IMR-90 (cell line): ENCODE results near the gene SERPINA7. TPM values are rescaled to one million over a fixed set of nuclear protein-coding genes. Genes with fewer than 3 reads are reported as not detected.

Source experiments
- ATAC-seq: fragments of 200-7000 bp; cut with Tn5 transposase; 2 replicates; pipeline ENCODE4 v1.9.1; 2020; ENCODE audit warnings: low read depth, mild to moderate bottlenecking, moderate library complexity
- BruUV-seq: library from RNA; stranded (reverse); fragments of 400-500 nt; replicated peaks from 2 replicates; lab custom pipeline; 2021; lab: Mats Ljungman, UMichigan
- CTCF ChIA-PET: fragments of 300-600 bp; formaldehyde crosslinking; extraction: SDS; loops from one replicate; lab custom pipeline; 2021; ENCODE audit warnings: antibody characterized with exemption; lab: Yijun Ruan, JAX
- POLR2A ChIA-PET: fragments of 300-600 bp; sonication (Branson Sonifier 250); formaldehyde crosslinking; loops from one replicate; lab custom pipeline; 2022; ENCODE audit warnings: antibody characterized with exemption; ENCODE audit not compliant: unreplicated experiment; lab: Charles Lee
- DNase-seq: peaks from one replicate; pipeline ENCODE4 v3.0.0; 2013
- H2AFZ ChIP-seq: replicated peaks from 2 replicates; pipeline ENCODE3; 2013; ENCODE audit warnings: low read length, mild to moderate bottlenecking; ENCODE audit not compliant: poor library complexity
- H2AK5ac ChIP-seq: 2 replicates; pipeline ENCODE4 v1.6.1; 2013; ENCODE audit warnings: low read depth, low read length, inconsistent platforms
- H2AK9ac ChIP-seq: replicated peaks from 2 replicates; pipeline ENCODE3; 2013; ENCODE audit warnings: mild to moderate bottlenecking, low read depth, low read length, moderate library complexity; ENCODE audit not compliant: poor library complexity
- H2BK120ac ChIP-seq: 2 replicates; pipeline ENCODE4 v1.6.1; 2013; ENCODE audit warnings: low read depth, low read length, inconsistent platforms
- H2BK15ac ChIP-seq: 3 replicates; pipeline ENCODE4 v1.6.1; 2013; ENCODE audit warnings: low read depth, low read length, inconsistent platforms
- H2BK20ac ChIP-seq: 2 replicates; pipeline ENCODE4 v1.6.1; 2013; ENCODE audit warnings: low read depth, mild to moderate bottlenecking, inconsistent platforms, low read length, moderate library complexity
- H2BK5ac ChIP-seq: 2 replicates; pipeline ENCODE4 v1.6.1; 2013; ENCODE audit warnings: mild to moderate bottlenecking, low read depth, low read length, inconsistent platforms; ENCODE audit not compliant: poor library complexity, severe bottlenecking
- H3K14ac ChIP-seq: replicated peaks from 2 replicates; pipeline ENCODE4 v1.6.1; 2013; ENCODE audit warnings: low read depth, low read length, inconsistent platforms
- H3K18ac ChIP-seq: 2 replicates; pipeline ENCODE4 v1.6.1; 2013; ENCODE audit warnings: low read depth, low read length, control low read depth
- H3K23ac ChIP-seq: 2 replicates; pipeline ENCODE4 v1.6.1; 2013; ENCODE audit warnings: low read depth, low read length, inconsistent platforms
- H3K27ac ChIP-seq: 2 replicates; pipeline ENCODE4 v1.5.1; 2013; ENCODE audit warnings: mild to moderate bottlenecking, control low read depth, low read length; ENCODE audit not compliant: insufficient read depth
- H3K27me3 ChIP-seq: 2 replicates; pipeline ENCODE4 v1.6.1; 2013; ENCODE audit warnings: low read length; ENCODE audit not compliant: control insufficient read depth, insufficient read depth
- H3K36me3 ChIP-seq: 2 replicates; pipeline ENCODE4 v1.6.1; 2013; ENCODE audit warnings: low read length, mixed read lengths; ENCODE audit not compliant: control insufficient read depth, insufficient read depth
- H3K4ac ChIP-seq: 2 replicates; pipeline ENCODE4 v1.6.1; 2013; ENCODE audit warnings: low read depth, low read length, inconsistent platforms
- H3K4me1 ChIP-seq: 2 replicates; pipeline ENCODE4 v1.6.1; 2013; ENCODE audit warnings: low read length, mixed read lengths; ENCODE audit not compliant: control insufficient read depth, insufficient read depth
- H3K4me2 ChIP-seq: 2 replicates; pipeline ENCODE4 v1.6.1; 2013; ENCODE audit warnings: low read depth, mild to moderate bottlenecking, control low read depth, low read length, moderate library complexity
- H3K4me3 ChIP-seq: 2 replicates; pipeline ENCODE4 v1.5.1; 2013; ENCODE audit warnings: low read depth, mild to moderate bottlenecking, control low read depth, low read length, moderate library complexity; ENCODE audit not compliant: insufficient read depth
- H3K56ac ChIP-seq: 2 replicates; pipeline ENCODE4 v1.6.1; 2013; ENCODE audit warnings: low read length, inconsistent platforms; ENCODE audit not compliant: insufficient read depth; ENCODE audit errors: extremely low read depth
- H3K79me1 ChIP-seq, 2 experiments: 2 replicates each; pipeline ENCODE4 v1.6.1; 2013; ENCODE audit warnings: low read length in 2 of 2, inconsistent platforms in 1 of 2, low read depth in 1 of 2
- H3K9ac ChIP-seq: 2 replicates; pipeline ENCODE4 v1.6.1; 2013; ENCODE audit warnings: low read depth, low read length, control low read depth
- H3K9me1 ChIP-seq: 2 replicates; pipeline ENCODE4 v1.6.1; 2013; ENCODE audit warnings: low read length, inconsistent platforms; ENCODE audit not compliant: insufficient read depth
- H3K9me3 ChIP-seq: 2 replicates; pipeline ENCODE4 v1.6.1; 2013; ENCODE audit warnings: low read length; ENCODE audit not compliant: control insufficient read depth, insufficient read depth
- H4K20me1 ChIP-seq: 2 replicates; pipeline ENCODE4 v1.6.1; 2013; ENCODE audit warnings: low read length, inconsistent platforms; ENCODE audit not compliant: insufficient read depth
- H4K5ac ChIP-seq: 2 replicates; pipeline ENCODE4 v1.6.1; 2013; ENCODE audit warnings: mild to moderate bottlenecking, low read depth, low read length, control low read depth
- H4K8ac ChIP-seq, 2 experiments: 2 replicates each; pipeline ENCODE4 v1.6.1; 2013; ENCODE audit warnings: low read depth in 2 of 2, low read length in 2 of 2, control low read depth in 1 of 2, inconsistent platforms in 1 of 2
- H4K91ac ChIP-seq: 2 replicates; pipeline ENCODE4 v1.6.1; 2013; ENCODE audit warnings: low read depth, low read length, inconsistent platforms; ENCODE audit not compliant: insufficient read depth
- BHLHE40 ChIP-seq: fragments of 150-350 bp; IDR thresholded peaks from 2 replicates; pipeline ENCODE4 v1.6.1; 2016; ENCODE audit warnings: mild to moderate bottlenecking, low read depth, low read length
- CEBPB ChIP-seq: IDR thresholded peaks from 2 replicates; pipeline ENCODE4 v1.6.1; 2012; ENCODE audit warnings: low read depth, low read length, improper control_type of control experiment
- CHD1 ChIP-seq: IDR thresholded peaks from 2 replicates; pipeline ENCODE4 v1.6.1; 2012; ENCODE audit warnings: low read depth, low read length, improper control_type of control experiment
- MAFK ChIP-seq: IDR thresholded peaks from 2 replicates; pipeline ENCODE4 v1.6.1; 2012; ENCODE audit warnings: low read depth, low read length, improper control_type of control experiment
- MAZ ChIP-seq: IDR thresholded peaks from 2 replicates; pipeline ENCODE4 v1.6.1; 2012; ENCODE audit warnings: low read depth, mild to moderate bottlenecking, low read length, improper control_type of control experiment, moderate library complexity, borderline replicate concordance
- MXI1 ChIP-seq: IDR thresholded peaks from 2 replicates; pipeline ENCODE4 v1.6.1; 2012; ENCODE audit warnings: low read depth, mild to moderate bottlenecking, low read length, moderate library complexity, borderline replicate concordance
- POLR2A ChIP-seq: IDR thresholded peaks from 2 replicates; pipeline ENCODE4 v1.6.1; 2012; ENCODE audit warnings: mild to moderate bottlenecking, low read depth, low read length
- RAD21 ChIP-seq: IDR thresholded peaks from 2 replicates; pipeline ENCODE4 v1.6.1; 2012; ENCODE audit warnings: low read length, improper control_type of control experiment
- RCOR1 ChIP-seq: IDR thresholded peaks from 2 replicates; pipeline ENCODE4 v1.6.1; 2012; ENCODE audit warnings: mild to moderate bottlenecking, low read length, improper control_type of control experiment; ENCODE audit not compliant: insufficient replicate concordance
- RFX5 ChIP-seq: IDR thresholded peaks from 2 replicates; pipeline ENCODE4 v1.8.0; 2012; ENCODE audit warnings: low read depth, mild to moderate bottlenecking, low read length, moderate library complexity
- SMC3 ChIP-seq: fragments of 150-350 bp; IDR thresholded peaks from 2 replicates; pipeline ENCODE4 v1.6.1; 2016; ENCODE audit warnings: low read depth, mild to moderate bottlenecking, antibody characterized with exemption, low read length, moderate library complexity
- WGBS, 2 experiments: methylation state at CpG; one replicate each; pipeline versions ENCODE4 v1.1.5 to v1.1.7; 2013; ENCODE audit warnings: missing lambda C conversion rate in 2 of 2; ENCODE audit not compliant: insufficient read length in 1 of 2; ENCODE audit errors: extremely low coverage in 2 of 2; 5-methylcytosine and 5-hydroxymethylcytosine counted together
- dilution Hi-C: fragments of 300-500 bp; cut with HindIII; formaldehyde crosslinking; loops from one replicate; pipeline ENCODE4 v1.14.3; 2018; ENCODE audit warnings: low sequenced_read_pairs; ENCODE audit not compliant: unreplicated experiment
- in situ Hi-C: fragments of 300-500 bp; cut with MboI; formaldehyde crosslinking; loops from 3 replicates; pipeline ENCODE4 v1.14.3; 2019; ENCODE audit warnings: low sequenced_read_pairs, inconsistent platforms, mixed read lengths
- intact Hi-C: fragments of 100-400 bp; cut with micrococcal nuclease; formaldehyde crosslinking; loops from 2 replicates; pipeline ENCODE4 v1.10.0; 2022
- polyA plus RNA-seq, 3 experiments: library from polyadenylated mRNA; depleted of rRNA; stranded (reverse); fragments of >200 nt; gene quantifications; 2 replicates each; pipeline ENCODE4 v1.2.3, GENCODE V29; 2012; ENCODE audit warnings: low replicate concordance in 1 of 3
- total RNA-seq: library from RNA; depleted of rRNA; stranded (reverse); fragments of >200 nt; gene quantifications from 2 replicates; pipeline ENCODE4 v1.2.3, GENCODE V29; 2012
- TF ChIP-seq, protein P1 (sequence below): fragments of 150-350 bp; IDR thresholded peaks from 2 replicates; pipeline ENCODE4 v1.6.1; 2016; ENCODE audit warnings: low read depth, mild to moderate bottlenecking, low read length, moderate library complexity, borderline replicate concordance
- TF ChIP-seq, protein P2 (sequence below): conservative IDR thresholded peaks from 2 replicates; pipeline ENCODE4 v1.5.1; 2012; ENCODE audit warnings: mild to moderate bottlenecking, low read depth, low read length, improper control_type of control experiment
- TF ChIP-seq, protein P3 (sequence below): fragments of 150-350 bp; IDR thresholded peaks from 2 replicates; pipeline ENCODE4 v1.6.1; 2017; ENCODE audit warnings: mild to moderate bottlenecking, antibody characterized with exemption, low read length, low read depth

The SERPINA7 gene
- total and polyA plus RNA-seq, 2 of the 4 experiments (the other 2 are of a cell fraction): not detected

DNA sequence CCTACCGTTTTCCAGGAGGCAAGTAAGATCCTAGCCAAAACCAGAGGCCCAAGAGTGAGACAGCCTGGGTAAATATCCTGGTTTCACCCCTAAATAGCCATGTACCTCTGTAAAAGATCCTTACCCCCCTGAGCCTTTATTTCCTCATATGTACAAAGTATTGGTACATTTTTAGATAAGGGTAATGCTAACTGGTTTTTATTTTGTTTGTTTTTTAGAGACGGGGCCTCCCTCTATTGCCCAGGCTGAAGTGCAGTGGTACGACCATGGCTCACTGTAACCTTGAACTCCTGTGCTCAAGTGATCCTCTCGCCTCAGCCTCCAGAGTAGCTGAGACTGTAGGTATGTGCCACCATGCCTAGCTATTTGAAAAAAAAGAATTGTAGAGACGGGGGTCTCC, 29.4 kb downstream of the SERPINA7 start:
- Histone ChIP-seq H3K56ac (no peak overlapping the region), H3K36me3 (no peaks in the 10 kb centered on the region), H3K27ac (no peak overlapping the region), H3K79me1 (no peaks in the 10 kb centered on the region), H3K9ac (no peak overlapping the region), H2BK120ac (no peak overlapping the region), H2BK5ac (no peak overlapping the region), H3K4me2 (no peak overlapping the region), H3K18ac (no peak overlapping the region), H4K8ac (no peak overlapping the region), H4K5ac (no peak overlapping the region), H2AFZ (no peak overlapping the region), H3K23ac (no peak overlapping the region), H2AK5ac (no peak overlapping the region), H3K9me1 (no peaks in the 10 kb centered on the region), H4K91ac (no peak overlapping the region), H2AK9ac (no peak overlapping the region), H4K20me1 (no peaks in the 10 kb centered on the region), H2BK20ac (no peak overlapping the region), H3K4me1 (no peaks in the 10 kb centered on the region), H3K14ac (no peak overlapping the region), H3K4me3 (no peak overlapping the region), H3K27me3 (no peaks in the 10 kb centered on the region), H2BK15ac (no peak overlapping the region), H3K9me3 (no peaks in the 10 kb centered on the region; the same call in 1 of the 2 replicates), H3K4ac (no peak overlapping the region)
- dilution Hi-C loops: no loop called here
- POLR2A ChIA-PET: no interaction called here
- 40% methylated on average over 1 of the region's 5 CpGs; no CpG with 5 or more reads in 1 of the 2 experiments for WGBS, 2 experiments
- DNase-seq: no peak
- in situ Hi-C loops: no loop called here
- TF ChIP-seq BHLHE40 (no peak), RCOR1 (no peak), RFX5 (no peak), CHD1 (no peak), CEBPB (no peak), POLR2A (no peak), RAD21 (no peak), SMC3 (no peak), MAZ (no peak), MXI1 (no peak), MAFK (no peak)
- TF ChIP-seq, protein P1, sequence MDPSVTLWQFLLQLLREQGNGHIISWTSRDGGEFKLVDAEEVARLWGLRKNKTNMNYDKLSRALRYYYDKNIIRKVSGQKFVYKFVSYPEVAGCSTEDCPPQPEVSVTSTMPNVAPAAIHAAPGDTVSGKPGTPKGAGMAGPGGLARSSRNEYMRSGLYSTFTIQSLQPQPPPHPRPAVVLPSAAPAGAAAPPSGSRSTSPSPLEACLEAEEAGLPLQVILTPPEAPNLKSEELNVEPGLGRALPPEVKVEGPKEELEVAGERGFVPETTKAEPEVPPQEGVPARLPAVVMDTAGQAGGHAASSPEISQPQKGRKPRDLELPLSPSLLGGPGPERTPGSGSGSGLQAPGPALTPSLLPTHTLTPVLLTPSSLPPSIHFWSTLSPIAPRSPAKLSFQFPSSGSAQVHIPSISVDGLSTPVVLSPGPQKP: no peak
- TF ChIP-seq, protein P2, sequence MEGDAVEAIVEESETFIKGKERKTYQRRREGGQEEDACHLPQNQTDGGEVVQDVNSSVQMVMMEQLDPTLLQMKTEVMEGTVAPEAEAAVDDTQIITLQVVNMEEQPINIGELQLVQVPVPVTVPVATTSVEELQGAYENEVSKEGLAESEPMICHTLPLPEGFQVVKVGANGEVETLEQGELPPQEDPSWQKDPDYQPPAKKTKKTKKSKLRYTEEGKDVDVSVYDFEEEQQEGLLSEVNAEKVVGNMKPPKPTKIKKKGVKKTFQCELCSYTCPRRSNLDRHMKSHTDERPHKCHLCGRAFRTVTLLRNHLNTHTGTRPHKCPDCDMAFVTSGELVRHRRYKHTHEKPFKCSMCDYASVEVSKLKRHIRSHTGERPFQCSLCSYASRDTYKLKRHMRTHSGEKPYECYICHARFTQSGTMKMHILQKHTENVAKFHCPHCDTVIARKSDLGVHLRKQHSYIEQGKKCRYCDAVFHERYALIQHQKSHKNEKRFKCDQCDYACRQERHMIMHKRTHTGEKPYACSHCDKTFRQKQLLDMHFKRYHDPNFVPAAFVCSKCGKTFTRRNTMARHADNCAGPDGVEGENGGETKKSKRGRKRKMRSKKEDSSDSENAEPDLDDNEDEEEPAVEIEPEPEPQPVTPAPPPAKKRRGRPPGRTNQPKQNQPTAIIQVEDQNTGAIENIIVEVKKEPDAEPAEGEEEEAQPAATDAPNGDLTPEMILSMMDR: no peak
- TF ChIP-seq, protein P3, sequence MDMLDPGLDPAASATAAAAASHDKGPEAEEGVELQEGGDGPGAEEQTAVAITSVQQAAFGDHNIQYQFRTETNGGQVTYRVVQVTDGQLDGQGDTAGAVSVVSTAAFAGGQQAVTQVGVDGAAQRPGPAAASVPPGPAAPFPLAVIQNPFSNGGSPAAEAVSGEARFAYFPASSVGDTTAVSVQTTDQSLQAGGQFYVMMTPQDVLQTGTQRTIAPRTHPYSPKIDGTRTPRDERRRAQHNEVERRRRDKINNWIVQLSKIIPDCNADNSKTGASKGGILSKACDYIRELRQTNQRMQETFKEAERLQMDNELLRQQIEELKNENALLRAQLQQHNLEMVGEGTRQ: no peak
- CTCF ChIA-PET: no interaction called here
- no peak for ATAC-seq
- BruUV-seq: no TSS peak
- intact Hi-C loops: no loop called here
